MV-4-11 (cell line): ENCODE measurements around the gene NMRAL1.

Experiments used
- DNase-seq: peaks from one replicate; lab custom pipeline; 2025; lab: John Stamatoyannopoulos, UW

Gene NMRAL1

GRCh38 chr16:4505356-4506147 lies 31.1 kb upstream of the NMRAL1 start:
- peak; percentile 86 for DNase-seq

- no peak for DNase-seq
These were observed 26.6 kb upstream of the NMRAL1 start for GRCh38 chr16:4501071-4501478.

GRCh38 chr16:4500272-4500671 lies 25.8 kb upstream of the NMRAL1 start:
- DNase-seq, result no peak

GRCh38 chr16:4499196-4499555 lies 24.8 kb upstream of the NMRAL1 start:
- DNase-seq, result no peak

- no peak for DNase-seq
These were observed 24.2 kb upstream of the NMRAL1 start for GRCh38 chr16:4498546-4499195.

- no peak for DNase-seq
These were observed 21.9 kb upstream of the NMRAL1 start for GRCh38 chr16:4496305-4496704.

GRCh38 chr16:4495766-4496165 lies 21.3 kb upstream of the NMRAL1 start:
- no peak for DNase-seq

- DNase-seq, result no peak
These were observed 20.5 kb upstream of the NMRAL1 start for GRCh38 chr16:4494746-4495490.

- DNase-seq, result no peak
These were observed 17.5 kb upstream of the NMRAL1 start for GRCh38 chr16:4491898-4492297.

- no peak for DNase-seq
These were observed 14.6 kb upstream of the NMRAL1 start for GRCh38 chr16:4489030-4489429.

- peak; percentile 8 for DNase-seq
These were observed 14.1 kb upstream of the NMRAL1 start for GRCh38 chr16:4488499-4488967.

- DNase-seq, result no peak
These were observed 13.6 kb upstream of the NMRAL1 start for GRCh38 chr16:4487955-4488498.

GRCh38 chr16:4486126-4486893 lies 11.9 kb upstream of the NMRAL1 start:
- DNase-seq, result no peak

- DNase-seq, result no peak
These were observed 7.5 kb upstream of the NMRAL1 start for GRCh38 chr16:4481963-4482362.

GRCh38 chr16:4481526-4481925 lies 7.1 kb upstream of the NMRAL1 start:
- no peak for DNase-seq

GRCh38 chr16:4477966-4478365 lies 3.5 kb upstream of the NMRAL1 start:
- DNase-seq, result peak; percentile 32

GRCh38 chr16:4475880-4476788 lies 1.7 kb upstream of the NMRAL1 start, which contains the start of gene HMOX2:
TSS of gene HMOX2 (plus strand) at chr16:4476398. CDS start at chr16:4505525, 29,127 bp downstream.
- peak; percentile 89 for DNase-seq

- DNase-seq, result no peak
These were observed 1.5 kb downstream of the NMRAL1 start for GRCh38 chr16:4472880-4473279.

GRCh38 chr16:4471869-4472268 lies 2.6 kb downstream of the NMRAL1 start:
- DNase-seq, result no peak

GRCh38 chr16:4468972-4469371 lies 5.5 kb downstream of the NMRAL1 start:
- no peak for DNase-seq

GRCh38 chr16:4467916-4468315 lies 6.5 kb downstream of the NMRAL1 start:
- DNase-seq, result no peak
